ENCODE measurements around the gene NKRF.
"Not testable (repeated sequence)": the region's sequence is repeated elsewhere in the genome, so short reads cannot be mapped to it uniquely, and the experiment has no call there.

Gene NKRF

DNA sequence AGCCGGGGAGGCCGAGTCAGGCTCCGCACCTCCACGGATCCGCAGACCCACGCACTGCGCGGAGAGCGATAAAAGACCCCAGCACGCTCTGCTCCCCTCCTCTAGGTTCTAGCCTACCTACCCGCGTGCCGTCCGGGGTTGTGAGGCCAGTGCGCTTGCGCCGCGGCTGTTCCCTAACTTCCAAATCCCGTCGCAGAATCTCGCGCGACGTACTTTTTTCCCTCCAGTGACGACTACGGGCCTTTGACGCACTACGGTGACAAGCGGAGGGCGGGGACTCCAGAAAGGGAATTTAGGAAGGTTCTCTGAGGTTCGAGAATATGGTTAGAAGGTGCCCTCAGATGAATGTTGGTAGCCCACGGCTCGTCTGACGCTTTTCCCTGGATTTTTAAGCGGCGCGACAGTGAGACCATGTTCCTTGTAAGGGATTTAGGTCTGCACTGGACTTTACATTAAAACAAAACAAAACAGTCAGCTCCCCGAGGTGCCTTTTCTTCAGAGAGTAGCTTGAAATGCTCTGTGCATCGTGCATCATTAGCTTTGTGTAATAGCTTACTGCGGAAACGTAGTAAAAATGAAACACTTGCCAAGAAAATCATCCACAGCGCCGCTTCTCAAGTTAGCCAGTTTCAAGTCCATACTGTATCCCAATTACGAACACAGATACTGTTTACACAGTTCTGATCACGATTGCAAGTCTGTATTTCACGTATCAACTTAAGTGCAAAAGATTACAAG is at the start of gene NKRF:
NKRF (minus strand) TSS at position 145 of the 738 bp plus-strand sequence.
- DNase-seq = peak; percentile 93

DNA sequence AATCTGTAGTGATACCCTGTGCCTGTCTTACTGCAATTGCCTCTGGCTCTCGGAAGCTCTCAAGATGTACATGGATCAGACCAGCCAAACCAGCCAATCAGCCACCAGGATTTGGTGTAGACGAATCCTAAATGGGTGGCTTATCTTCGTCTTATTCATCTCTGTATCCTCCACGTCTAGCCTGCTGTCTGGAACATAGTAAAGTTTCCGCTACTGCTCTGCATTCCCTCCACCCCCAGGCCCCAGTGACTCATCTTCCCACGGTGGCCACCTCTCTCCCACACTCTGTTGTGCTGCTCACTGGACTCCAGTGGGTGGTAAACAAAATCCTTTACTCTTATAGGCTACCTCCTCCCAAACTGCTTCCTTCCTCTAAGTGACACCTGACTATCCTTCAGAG is 48.9 kb upstream of the NKRF start:
- DNase-seq = no peak

DNA sequence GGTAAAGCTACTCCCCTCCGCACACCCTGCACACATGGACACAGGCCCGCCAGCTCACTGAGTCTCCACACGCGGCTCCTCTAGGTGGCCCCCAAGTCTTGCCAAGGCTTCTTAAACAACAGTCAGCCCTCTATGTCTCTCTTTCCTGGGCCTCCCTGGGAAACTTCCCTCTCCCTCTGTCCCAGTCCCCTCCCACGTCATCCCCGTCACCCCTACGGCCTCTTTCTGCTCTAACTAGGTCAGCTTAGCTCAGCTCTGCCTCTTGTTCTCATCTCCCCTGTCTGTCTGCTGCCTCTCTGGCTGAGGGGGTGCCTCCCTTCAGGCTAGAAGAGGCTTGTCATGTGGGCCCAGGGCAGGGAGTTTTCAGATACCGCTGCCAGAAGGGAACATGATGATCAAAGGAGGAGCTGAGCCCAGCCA is 47.9 kb upstream of the NKRF start:
- no peak for DNase-seq

DNA sequence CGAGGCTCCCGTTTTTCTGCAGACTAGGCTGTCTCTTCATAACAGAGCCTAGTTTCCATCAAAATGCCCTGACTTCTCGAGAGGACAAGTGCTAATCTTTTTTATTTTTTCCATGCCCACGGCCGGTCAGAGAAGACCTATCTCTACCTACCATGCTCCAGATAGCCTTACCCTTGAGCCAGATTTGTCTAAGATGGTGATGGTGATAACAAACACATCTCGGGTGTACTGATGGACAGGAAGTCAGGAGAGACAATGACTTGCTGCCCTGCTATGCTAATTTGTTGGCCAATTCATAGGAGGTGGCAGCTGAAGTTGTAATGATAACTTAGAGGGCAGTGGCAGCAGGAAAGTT is 42.2 kb upstream of the NKRF start:
- DNase-seq = peak; percentile 11

DNA sequence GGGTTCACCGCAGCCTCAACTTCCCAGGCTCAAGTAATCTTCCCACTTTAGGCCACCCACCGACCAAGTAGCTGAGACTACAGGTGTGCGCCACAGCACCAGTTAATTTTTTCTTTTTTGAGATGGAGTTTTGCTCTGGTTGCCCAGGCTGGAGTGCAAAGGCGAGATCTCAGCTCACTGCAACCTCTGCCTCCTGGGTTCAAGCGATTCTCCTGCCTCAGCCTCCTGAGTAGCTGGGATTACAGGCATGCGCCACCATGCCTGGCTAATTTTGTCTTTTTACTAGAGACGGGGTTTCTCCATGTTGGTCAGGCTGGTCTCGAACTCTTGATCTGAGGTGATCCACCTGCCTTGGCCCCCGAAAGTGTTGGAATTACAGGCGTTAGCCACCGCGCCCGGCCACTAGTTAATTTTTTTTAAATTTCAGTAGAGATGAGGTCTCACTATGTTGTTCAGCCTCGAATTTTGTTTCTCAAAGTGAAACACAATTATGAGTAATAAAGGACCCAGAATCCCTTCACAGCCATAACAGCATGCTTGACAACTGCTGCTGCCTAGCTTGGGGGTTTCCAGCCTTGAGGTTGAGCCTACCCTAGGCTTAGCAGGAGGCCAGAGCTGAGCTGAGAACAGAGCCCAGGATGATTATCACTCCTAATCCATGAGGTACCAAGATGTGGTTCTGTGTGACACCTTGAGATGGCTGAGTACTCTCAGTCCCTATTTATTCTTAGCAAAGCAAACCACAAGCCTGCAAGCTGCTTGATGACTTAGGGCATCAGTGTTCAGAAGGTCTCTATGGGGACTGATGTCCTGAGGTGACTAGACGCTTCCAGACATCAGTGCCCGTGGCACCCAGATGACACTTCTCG is 41.6 kb upstream of the NKRF start:
- no peak for DNase-seq

DNA sequence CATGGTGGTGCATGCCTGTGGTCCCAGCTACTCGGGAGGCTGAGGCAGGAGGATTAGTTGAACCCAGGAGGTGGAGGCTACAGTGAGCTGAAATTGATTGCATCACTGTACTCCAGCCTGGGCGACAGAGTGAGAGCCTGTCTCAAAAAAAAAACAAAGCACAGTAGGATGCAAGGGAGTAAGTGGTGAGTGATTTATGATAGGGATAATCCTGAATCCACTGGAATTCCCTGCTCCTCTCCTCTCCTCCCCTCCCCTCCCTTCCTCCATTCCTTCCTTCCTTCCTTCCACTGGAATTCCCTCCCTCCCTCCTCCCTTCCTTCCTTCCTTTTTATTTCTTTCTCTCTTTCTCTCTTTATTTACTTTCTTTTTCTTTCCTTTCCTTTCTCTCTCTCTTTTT is 40.9 kb upstream of the NKRF start:
- no peak for DNase-seq

DNA sequence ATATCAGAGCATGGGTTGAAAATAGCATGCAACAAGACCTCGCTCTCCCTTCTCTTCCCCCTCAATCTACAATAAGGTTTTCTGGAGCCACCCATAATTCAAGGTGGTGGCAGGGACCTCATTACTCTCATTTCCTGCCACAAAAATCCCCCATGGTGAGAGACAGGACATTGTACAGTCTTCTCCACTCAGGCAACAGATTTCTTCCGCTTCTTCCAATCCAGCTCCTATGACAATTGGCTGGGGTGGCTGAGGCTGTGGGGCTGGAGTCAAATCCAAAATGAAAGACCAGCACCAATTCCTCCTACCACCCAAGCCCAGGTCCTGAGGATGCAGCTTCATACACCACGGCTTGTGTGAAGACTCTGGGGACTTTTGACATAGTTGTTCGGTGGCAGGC is 40.3 kb upstream of the NKRF start:
- DNase-seq = no peak

DNA sequence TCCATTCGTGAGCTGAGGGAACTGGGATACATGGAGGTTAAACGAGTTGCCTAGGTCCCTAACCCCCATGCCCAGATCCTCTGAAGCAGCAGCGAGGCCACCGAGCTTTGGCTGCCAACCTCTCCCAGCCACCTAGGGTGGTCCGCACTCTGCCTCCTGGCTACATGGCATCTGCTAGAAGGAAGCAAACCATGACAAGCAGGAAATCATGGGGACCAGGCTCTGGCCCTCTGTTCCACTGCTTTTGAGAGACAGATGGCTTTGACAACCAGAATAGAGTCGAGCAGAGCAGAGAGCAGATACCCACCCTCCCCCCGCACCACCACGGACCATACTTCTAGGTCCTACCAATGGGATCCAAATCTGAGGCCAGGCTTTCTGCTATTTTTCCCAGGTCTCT is 37.5 kb upstream of the NKRF start:
- no peak for DNase-seq

DNA sequence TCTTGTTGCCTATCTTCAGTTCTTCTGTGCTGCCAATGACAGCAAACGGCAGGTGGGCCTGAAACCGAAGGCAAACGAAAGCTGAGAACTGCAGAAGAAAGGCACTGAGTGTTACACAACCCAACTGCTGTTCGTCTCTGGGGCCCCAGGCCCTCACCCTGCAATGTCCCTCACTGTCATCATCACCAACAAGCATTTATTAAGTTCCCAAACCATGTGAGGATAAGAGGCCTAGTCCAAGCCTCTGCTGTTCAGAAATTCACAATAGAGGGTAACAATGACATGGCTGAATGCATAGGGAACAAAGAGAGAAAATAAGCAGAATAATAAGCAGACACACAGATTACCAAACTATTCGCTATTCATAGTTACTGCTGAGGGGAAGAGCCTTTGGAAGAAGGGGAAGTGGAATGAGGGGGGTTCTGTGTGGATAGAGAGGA is 34.5 kb upstream of the NKRF start:
- no peak for DNase-seq

DNA sequence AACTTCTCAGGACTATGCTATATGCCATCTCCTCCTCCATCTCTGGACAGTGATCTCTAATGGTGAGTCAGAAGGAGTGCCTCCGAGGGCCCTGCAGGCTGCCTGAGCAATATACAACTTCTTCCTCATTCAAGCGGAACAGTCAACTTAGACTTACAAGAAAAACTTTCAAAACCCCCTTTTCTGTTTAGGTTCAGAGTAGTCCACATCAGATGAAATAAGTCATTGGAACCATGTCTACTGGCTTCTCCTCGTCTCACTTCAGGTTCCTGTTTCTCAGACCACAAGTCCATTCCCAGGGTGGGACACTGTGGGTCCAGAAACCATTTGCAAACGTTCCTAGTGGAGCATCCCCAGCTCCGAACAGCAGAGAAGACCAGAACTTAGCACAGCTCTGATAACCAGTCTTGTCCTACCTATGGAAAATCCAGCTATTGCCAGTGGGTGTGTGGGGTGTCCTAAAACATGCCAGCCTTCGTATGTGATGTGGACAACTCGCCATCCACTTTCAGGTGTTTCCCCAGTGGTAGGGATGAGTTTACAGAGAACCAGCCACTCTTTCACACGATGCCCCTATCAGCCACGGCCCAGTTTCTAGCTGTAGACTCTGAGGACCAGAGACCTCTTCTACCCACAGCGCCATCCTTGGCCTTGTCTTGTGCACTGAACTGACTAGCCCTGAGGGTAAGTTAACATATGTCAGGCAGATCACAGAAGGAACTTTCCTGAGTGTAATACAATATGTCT is 32.7 kb upstream of the NKRF start:
- no peak for DNase-seq

DNA sequence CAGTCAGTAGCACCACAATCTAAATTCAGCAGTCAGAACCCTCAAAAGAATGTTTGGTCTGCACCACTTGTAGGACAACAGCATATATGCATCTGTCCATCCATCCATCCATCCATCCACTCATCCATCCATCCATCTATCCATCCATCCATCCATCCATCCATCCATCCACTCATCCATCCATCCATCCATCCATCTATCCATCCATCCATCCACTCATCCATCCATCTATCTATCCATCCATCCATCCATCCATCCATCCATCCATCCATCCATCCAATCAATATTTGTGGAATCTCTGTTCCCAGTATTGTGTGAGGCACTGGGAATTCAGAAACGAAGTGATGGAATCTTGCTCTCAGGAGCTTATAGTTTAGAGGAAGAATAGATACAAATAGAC is 31.2 kb upstream of the NKRF start:
- not testable (repeated sequence) for DNase-seq

DNA sequence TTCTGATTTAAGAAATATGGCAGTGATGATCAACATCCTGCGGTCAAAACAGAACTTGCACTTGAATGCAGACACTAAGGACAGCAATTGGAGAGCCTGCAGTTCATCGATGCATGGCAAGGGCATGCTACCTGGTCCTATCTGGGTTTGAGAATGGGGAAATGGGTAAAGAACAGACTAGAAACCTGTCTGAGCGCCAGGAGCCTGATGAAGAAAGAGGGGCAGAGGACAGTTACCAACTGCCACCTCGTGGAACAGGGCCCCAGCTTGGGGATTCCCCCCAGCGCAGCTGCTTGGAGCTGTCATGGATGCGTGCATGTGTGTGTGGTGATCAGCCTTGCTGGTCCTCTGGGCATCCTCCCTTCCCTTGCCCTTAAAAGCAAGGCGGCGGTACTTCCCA is 30.2 kb upstream of the NKRF start:
- no peak for DNase-seq

DNA sequence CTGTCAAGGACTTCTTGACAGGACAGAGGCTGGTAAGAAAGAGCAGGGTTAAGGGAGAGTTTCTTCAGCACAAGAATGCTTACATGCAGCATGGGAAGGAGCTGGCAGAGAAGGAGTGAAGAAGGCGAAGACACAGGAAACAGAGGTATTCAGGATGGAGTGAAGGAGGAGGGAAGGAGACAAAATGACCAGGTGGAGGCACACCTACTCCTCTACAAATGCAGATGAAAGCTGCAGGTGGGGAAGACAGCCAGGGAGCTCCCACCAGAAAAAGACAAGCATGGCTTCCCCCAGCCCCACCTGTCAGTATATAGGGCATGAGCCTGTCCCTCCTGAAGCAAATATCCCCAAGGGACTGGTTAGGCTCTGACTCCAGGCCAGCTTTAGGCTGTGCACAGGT is 29.6 kb upstream of the NKRF start:
- no peak for DNase-seq

DNA sequence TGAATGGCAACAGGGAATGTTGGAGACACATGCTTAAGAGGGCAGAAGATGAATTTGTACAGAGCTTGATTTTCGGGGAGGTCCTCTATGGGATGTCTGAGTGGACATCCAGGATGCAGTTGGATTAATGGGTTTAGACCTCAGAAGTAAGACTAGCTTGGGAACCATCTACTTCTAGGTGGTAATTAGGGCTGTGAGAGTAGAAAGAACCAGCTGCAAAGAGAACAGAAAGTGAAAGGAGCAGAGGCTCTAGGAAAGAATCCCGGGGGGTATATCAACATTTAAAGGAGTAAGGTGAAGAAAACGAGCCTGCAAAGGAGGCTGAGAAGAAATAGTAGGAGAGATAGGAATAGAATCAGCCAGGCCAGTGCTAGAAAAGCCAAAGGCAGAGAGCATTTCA is 29.0 kb upstream of the NKRF start:
- DNase-seq = no peak

DNA sequence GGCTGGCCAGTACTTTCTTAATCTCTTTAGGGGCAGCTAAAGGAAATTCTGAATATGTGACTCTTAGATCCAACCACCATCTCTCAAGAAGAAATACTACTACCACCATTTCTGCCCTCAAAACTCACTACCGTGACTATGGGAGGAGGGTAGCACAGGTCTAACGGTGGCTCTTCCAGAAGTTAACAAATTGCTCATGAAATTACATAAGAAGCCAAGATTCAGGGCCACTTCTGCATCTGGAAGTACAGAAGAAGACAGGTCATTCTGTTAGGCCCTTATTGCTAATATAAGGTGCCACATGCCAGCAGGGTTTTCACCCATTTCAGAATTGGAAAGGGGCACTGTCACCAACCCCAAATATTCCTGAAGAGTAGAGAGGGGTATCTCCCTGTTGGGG is 19.6 kb upstream of the NKRF start:
- no peak for DNase-seq

DNA sequence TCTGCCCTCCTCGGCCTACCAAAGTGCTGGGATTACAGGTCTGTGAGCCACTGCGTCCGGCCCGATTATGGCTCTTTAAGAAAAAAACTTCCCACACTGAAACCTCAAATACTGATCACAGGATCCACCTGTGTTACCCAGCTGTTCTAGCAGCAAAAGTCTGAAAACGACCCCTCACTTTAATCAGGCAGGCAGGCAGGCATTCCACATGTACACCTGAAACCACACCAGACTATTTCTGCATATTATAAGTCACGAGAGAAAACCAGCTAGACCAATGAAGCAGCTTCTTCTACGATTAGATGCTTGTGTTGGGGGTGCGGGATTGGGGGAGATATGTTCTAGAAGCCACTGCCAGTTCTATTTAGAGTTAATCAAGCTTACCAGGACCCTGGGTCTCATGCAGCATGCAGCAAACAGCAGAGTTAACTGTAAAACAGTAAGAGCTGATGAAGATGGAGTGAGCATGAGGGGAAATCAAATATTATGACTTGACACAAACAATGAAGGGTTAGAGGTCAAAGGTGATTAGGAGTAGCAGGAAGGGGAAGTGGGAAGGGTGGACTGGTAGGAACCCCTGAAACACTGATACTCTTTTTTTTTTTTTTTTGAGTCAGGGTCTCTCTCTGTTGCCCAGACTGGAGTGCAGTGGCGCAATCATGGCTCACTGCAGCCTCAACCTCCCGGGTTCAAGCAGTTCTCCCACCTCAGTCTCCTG is 18.9 kb upstream of the NKRF start:
- DNase-seq = no peak

DNA sequence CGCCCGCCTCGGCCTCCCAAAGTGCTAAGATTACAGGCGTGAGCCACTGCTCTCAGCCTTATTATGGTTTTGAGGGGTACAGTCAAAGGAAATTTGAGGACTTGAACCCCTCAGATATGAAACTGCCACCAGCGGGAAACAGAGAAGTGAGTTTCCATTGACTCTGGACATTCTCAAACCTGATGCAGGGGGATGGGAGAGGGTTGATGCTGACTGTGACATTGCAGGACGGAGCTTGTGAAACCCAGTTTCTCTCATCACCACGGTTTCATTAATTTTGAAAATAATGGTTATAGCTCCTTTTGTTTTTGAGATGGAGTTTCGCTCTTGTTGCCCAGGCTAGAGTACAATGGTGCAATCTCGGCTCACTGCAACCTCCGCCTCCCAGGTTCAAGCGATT is 18.2 kb upstream of the NKRF start:
- no peak for DNase-seq

DNA sequence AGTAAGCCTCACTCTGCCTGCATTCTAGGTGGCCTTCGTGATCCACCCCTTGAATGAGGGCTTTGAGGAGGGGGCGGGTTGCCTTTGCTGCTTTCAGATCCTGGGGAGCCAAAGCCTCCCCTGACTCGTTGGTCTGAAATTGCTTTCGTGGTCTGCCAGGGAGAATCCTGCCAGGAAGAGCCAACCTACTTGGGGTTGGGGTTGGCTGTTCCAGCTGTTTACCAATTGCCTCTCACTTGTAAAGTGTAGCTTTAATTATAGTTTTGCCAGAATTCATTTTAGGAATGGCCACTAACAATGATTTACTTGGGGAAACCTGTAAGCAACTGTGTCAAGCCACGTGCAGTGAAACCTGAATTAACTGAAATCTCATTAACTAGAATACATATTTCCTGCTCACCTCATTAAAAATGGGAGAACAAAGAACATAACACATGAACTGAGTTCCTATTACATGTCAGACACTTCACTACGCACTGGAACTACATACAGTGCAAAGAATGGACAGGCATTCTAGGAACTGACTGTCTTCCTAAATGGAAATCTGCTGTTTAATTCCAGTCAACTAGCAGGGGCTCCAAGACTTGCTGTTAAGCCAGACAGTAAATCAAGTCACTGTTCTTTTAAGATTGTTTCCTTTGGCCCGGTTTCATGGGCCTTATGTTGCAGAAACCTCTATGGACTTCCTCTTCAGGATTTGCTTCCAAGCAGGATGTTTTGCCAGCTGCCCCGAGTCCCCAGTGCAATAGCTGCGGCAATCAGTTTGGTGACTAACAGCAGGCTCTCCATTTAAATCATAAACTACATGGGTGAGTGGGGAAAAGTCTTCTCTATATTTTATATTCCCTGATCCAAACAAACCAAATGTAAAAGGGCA is 16.4 kb upstream of the NKRF start:
- no peak for DNase-seq

DNA sequence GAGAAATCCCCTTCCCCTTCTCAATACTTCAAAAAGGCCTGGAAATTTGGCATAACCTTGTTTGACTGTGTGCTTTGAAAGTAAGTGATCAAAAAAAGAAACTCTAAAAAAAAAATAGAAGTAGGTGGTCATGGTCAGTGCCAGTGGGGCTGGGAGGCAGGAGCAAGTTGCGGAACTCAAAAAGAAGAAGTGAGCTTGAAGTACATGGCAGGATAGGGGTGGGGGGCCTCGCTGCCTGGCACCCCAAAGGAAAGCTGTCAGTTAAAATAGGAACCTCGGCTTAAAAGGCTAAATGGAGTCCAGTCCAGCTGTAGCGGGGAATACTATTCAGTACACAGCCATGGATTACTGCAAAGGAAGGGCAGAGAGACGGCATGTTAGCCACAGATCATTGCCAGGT is 12.2 kb upstream of the NKRF start:
- no peak for DNase-seq

DNA sequence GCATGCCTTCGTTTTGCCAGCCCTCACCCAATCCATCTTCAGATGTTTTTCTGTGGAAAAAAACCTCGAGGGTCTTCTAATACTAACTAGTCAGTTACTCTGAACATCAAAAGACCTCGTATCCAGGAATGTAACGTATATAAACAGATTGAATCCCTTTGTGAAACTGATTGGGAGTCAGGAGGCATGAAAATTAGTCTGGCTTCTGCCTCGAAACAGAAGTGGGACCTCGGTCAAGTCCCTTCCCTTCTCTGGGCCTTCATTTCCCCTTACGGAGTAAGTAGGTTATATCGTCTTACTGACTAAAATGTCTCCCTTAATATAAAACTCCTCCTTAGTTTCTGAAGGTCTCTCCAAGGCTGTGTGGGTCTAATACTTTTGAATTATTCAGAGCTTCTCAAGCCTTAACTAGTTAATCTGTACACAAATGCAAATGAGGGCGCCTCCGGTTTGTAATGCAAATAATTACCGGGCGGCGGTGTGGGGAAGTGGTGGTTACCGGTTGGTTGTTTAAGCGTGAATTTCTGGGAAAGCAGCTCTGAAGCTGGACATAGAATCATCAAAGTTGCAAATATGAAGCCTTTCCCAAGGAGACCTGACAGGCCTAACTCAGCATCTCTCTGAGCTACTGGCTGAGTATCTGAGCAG is 11.4 kb upstream of the NKRF start:
- DNase-seq = peak; percentile 4

DNA sequence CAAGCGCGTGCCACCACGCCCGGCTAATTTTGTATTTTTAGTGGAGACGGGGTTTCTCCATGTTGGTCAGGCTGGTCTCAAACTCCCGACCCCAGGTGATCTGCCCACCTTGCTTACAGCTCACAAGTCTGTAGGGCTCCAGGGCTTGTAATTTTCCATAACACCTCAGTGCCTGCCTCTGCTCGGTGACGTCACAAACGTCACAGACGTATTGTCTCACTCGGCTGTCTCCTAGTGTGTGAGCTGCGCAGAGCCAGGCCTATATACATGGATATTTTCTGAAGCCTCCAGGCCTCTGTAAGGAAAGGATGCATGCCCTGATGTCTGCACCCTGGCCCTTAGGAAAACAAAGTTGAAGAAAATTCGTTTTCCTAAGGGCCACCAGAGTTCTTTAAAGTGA is 8.6 kb upstream of the NKRF start:
- DNase-seq = no peak

DNA sequence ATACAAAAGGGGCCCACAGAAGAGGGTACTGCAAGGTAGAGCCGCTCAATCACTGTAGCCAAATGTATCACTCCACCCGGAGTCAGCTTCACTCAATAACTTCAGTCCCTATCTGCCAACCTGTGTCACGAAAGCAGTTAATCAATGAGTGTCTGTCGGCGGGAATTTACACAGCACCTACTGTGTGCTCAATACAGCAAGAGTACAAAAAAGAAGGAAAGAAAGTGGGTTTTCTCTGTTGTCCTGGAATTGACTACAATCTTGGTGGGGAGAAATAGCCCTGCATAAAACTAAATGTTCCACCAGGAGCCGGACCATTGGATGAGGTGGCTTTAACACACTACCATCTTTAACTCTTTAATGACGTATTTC is 780 bp upstream of the NKRF start:
- peak; percentile 1 for DNase-seq

Measured in hematopoietic multipotent progenitor cell treated with erythropoietin and hydrocortisone succinate and interleukin-3 and kit ligand, for 8 days (in vitro differentiated cells).